Right lobe of liver (tissue), 4 donors: Measurements from ENCODE around the gene TUBB2B.

Experiments
- CTCF ChIP-seq, 4 donors: fragments of 200-600 bp in 3 of 4; fragments of 450-650 bp in 1 of 4; IDR thresholded peaks; one replicate each; pipeline versions ENCODE4 v1.5.1 to v1.8.0; 2016 to 2022; ENCODE audit warnings: antibody characterized with exemption in 4 of 4, mild to moderate bottlenecking in 2 of 4
- POLR2A ChIP-seq: fragments of 450-650 bp; IDR thresholded peaks from one replicate; pipeline ENCODE4 v1.6.1; 2017; ENCODE audit warnings: antibody characterized with exemption, mild to moderate bottlenecking
- donor health status: DM: no; HTN: no; CAD: no.
- donor health status: DM: no; HTN: no; CAD: no.
- donor health status: DM: no; HTN: yes; CAD: no.

GRCh38 chr6:3186974-3187382 is 40.5 kb downstream of the TUBB2B start:
- TF ChIP-seq CTCF (IDR thresholded peaks at IDR 0.05) (no peak), POLR2A (no peak)
